ENCODE measurements around the gene METTL24. TPM values are rescaled to one million over a fixed set of nuclear protein-coding genes. Genes with fewer than 3 reads are reported as not detected.

Gene METTL24, protein sequence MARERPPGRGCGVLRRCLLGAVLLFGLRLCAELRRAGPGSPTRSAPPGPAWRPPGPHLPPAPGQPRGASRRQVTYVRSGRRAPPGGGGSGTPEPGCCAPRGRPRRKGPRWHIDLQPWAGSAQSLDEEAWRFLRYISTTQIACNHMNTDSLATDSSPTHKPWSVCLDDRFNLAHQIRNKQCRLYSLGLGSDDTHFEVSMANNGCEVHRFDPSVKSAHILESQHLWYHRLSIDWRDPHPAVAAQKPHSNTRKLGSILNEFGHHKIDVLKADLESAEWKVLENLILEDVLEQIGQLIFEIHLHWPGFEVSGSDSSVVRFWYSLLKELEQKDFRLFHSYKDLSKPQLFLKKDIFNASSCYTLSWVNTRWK
- total RNA-seq (ENCODE audit: unreplicated experiment) = 1.5 TPM
- long read RNA-seq = 0 reads

DNA sequence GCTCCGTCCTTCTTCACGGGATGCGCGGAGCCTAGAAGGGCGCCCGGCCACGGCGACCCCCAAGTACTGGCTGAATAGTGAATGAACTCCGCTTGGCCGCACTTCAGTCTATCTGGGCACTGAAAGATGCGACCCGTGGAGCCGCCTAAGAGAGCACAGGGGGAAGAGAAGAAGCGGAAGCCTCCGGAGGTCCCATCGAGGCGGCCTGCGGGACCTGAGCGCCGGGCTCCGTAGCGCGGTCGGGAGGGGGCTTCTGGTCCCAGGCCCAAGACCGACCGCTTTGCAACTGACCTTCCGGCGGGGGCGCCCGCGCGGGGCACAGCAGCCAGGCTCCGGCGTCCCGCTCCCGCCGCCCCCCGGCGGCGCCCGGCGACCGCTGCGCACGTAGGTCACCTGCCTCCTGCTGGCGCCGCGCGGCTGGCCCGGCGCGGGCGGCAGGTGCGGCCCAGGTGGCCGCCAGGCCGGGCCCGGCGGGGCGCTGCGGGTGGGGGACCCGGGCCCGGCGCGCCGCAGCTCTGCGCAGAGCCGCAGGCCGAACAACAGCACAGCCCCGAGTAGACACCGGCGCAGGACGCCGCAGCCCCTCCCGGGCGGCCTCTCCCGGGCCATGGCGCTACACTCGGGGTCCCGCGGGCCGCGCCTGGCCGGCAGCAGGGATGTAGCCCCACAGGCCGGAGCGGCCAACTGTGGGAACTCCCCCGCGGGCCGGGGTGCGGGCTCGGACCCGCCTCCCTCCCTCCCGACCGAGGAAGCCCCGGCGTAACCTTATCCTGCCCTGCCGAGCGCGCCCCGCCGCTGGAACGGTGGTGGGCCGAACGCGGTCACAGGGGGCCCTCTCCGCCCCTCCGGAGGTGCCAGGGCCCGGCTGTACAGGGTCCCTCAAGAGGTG lies at the start of gene METTL24:
TSS of gene METTL24 (minus strand) at position 686 of the 889 bp plus-strand sequence. CDS start at position 609, 77 bp downstream.
- peak within 1 kb of the TSS; percentile 86 for H3K4me3 Mint-ChIP-seq (ENCODE audit: unreplicated experiment)
- H3K27ac Mint-ChIP-seq (ENCODE audit: unreplicated experiment) = peak within 1 kb of the TSS; percentile 85
- DNase-seq = peak; percentile 62
- H3K27me3 Mint-ChIP-seq (ENCODE audit: unreplicated experiment) = peaks cover 11% of the 10 kb centered on the region
- H3K9me3 Mint-ChIP-seq (ENCODE audit: unreplicated experiment) = peaks cover 17% of the 10 kb centered on the region
- peaks cover 49% of the 10 kb centered on the region for H3K4me1 Mint-ChIP-seq (ENCODE audit: low read depth, unreplicated experiment)
- TF ChIP-seq, protein P1, sequence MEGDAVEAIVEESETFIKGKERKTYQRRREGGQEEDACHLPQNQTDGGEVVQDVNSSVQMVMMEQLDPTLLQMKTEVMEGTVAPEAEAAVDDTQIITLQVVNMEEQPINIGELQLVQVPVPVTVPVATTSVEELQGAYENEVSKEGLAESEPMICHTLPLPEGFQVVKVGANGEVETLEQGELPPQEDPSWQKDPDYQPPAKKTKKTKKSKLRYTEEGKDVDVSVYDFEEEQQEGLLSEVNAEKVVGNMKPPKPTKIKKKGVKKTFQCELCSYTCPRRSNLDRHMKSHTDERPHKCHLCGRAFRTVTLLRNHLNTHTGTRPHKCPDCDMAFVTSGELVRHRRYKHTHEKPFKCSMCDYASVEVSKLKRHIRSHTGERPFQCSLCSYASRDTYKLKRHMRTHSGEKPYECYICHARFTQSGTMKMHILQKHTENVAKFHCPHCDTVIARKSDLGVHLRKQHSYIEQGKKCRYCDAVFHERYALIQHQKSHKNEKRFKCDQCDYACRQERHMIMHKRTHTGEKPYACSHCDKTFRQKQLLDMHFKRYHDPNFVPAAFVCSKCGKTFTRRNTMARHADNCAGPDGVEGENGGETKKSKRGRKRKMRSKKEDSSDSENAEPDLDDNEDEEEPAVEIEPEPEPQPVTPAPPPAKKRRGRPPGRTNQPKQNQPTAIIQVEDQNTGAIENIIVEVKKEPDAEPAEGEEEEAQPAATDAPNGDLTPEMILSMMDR (IDR thresholded peaks at IDR 0.05; ENCODE audit: partially characterized antibody, unreplicated experiment) = no peak
- peaks cover 17% of the 10 kb centered on the region for H3K36me3 Mint-ChIP-seq (ENCODE audit: unreplicated experiment)

DNA sequence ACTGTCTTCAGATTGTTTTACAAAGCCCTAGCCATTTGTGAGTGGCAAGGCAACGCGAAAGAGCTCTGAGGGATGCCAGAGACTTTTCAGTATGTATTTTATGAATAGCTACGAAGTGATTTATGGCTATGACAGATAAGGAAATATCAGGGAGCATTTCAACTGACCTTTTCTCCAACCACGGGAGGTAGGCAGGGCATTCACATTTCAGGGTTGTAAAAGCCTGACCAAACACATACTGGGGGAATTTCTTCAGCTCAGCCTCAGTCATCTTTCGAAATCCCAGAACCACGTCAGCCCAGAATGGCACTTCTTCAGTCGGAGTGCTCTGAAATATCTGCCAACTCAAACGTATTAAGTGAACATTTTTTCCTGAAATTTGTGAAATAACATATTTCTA lies 46.5 kb upstream of the METTL24 start:
- TF ChIP-seq, protein P1 (IDR thresholded peaks at IDR 0.05; ENCODE audit: partially characterized antibody, unreplicated experiment) = no peak
- Mint-ChIP-seq H3K27me3 (ENCODE audit: unreplicated experiment) (no peaks in the 10 kb centered on the region), H3K36me3 (ENCODE audit: unreplicated experiment) (no peaks in the 10 kb centered on the region), H3K4me1 (ENCODE audit: low read depth, unreplicated experiment) (no peaks in the 10 kb centered on the region), H3K4me3 (ENCODE audit: unreplicated experiment) (no peak overlapping the region), H3K9me3 (ENCODE audit: unreplicated experiment) (no peaks in the 10 kb centered on the region), H3K27ac (ENCODE audit: unreplicated experiment) (no peak overlapping the region)
- no peak for DNase-seq

DNA sequence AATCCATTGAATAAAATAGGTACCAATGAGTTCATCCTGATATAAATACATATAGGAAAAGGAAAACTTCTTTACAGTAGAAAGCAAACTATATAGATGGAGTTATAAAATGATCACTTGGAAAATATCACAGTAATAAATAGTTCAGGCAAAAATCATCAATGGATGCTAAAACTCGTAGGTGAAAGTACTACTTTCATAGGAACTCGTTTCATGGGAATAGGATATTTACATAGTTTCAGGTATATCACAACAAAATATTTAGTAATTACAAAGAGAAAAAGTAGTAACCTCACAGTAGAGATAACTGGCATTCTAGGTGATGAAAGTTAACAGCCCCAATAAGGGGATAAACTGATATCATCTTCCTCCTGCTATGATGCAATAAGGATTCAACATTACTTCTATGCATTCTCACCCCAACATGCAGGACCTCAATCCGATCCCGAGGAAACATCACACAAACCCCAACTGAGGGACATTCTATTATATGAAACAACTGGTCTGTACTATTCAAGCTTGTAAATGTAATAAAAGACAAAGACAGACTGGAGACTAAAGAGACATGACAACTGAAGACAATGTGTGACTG lies 43.5 kb upstream of the METTL24 start:
- Mint-ChIP-seq H3K27ac (ENCODE audit: unreplicated experiment) (no peak overlapping the region), H3K36me3 (ENCODE audit: unreplicated experiment) (no peaks in the 10 kb centered on the region), H3K27me3 (ENCODE audit: unreplicated experiment) (no peaks in the 10 kb centered on the region), H3K4me3 (ENCODE audit: unreplicated experiment) (no peak overlapping the region), H3K4me1 (ENCODE audit: low read depth, unreplicated experiment) (no peaks in the 10 kb centered on the region), H3K9me3 (ENCODE audit: unreplicated experiment) (peaks cover 2% of the 10 kb centered on the region)
- no peak for DNase-seq
- TF ChIP-seq, protein P1 (IDR thresholded peaks at IDR 0.05; ENCODE audit: partially characterized antibody, unreplicated experiment) = no peak

DNA sequence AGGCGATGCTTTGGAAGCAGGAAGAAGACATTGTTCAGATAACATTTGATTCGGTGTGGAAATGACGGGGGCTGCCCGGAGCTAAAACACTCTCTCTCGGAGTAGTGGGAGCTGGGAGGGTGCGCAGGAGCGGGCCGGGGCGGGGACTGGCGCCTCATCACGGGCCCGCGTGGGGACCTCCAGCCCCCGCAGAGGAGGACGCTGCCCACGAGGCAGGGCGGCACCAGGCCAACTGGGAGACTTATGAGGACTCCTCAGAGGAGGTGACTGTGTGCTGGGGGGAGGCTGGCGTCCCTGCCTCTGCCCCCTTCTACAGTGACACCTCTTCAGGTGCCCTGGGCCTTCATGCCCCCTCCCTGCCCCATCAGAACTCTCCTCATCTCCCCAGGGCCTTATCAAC lies 42.1 kb upstream of the METTL24 start:
- peaks cover 3% of the 10 kb centered on the region for H3K9me3 Mint-ChIP-seq (ENCODE audit: unreplicated experiment)
- no peak overlapping the region for H3K4me3 Mint-ChIP-seq (ENCODE audit: unreplicated experiment)
- no peaks in the 10 kb centered on the region for H3K36me3 Mint-ChIP-seq (ENCODE audit: unreplicated experiment)
- H3K27ac Mint-ChIP-seq (ENCODE audit: unreplicated experiment) = no peak overlapping the region
- TF ChIP-seq, protein P1 (IDR thresholded peaks at IDR 0.05; ENCODE audit: partially characterized antibody, unreplicated experiment) = no peak
- no peaks in the 10 kb centered on the region for H3K4me1 Mint-ChIP-seq (ENCODE audit: low read depth, unreplicated experiment)
- H3K27me3 Mint-ChIP-seq (ENCODE audit: unreplicated experiment) = peaks cover 1% of the 10 kb centered on the region
- DNase-seq = no peak
